Neutrophil (primary cell): ENCODE results near the gene COL6A1.

Experiments used
- H3K27ac ChIP-seq: fragments of 200-600 bp; sonication (generic); 2 replicates; pipeline ENCODE4 v1.5.1; 2016; ENCODE audit warnings: mild to moderate bottlenecking, moderate library complexity
- H3K27me3 ChIP-seq: fragments of 200-600 bp; sonication (generic); 2 replicates; pipeline ENCODE4 v1.6.0; 2016; ENCODE audit warnings: mild to moderate bottlenecking
- H3K36me3 ChIP-seq: fragments of 200-600 bp; sonication (generic); 2 replicates; pipeline ENCODE4 v1.5.1; 2017
- H3K4me1 ChIP-seq, 2 experiments: fragments of 200-600 bp in 1 of 2; sonication (generic) in 1 of 2; 1 replicate in 1 of 2; 2 replicates in 1 of 2; pipeline versions ENCODE4 v1.5.1 to v1.6.1; 2013 to 2016; ENCODE audit warnings: low read depth in 1 of 2, low read length in 1 of 2, mild to moderate bottlenecking in 1 of 2, moderate library complexity in 1 of 2; ENCODE audit not compliant: control insufficient read depth in 1 of 2, insufficient read depth in 1 of 2
- H3K4me3 ChIP-seq, 2 experiments: fragments of 200-600 bp in 1 of 2; sonication (generic) in 1 of 2; 1 replicate in 1 of 2; 2 replicates in 1 of 2; pipeline ENCODE4 v1.5.1; 2013 to 2016; ENCODE audit warnings: low read depth in 1 of 2, low read length in 1 of 2, mild to moderate bottlenecking in 1 of 2, moderate library complexity in 1 of 2
- H3K9me3 ChIP-seq: fragments of 200-600 bp; sonication (generic); 2 replicates; pipeline ENCODE4 v1.5.1; 2016
- CTCF ChIP-seq: fragments of 200-600 bp; sonication (generic); IDR thresholded peaks from 2 replicates; pipeline ENCODE4 v1.5.1; 2016; ENCODE audit warnings: antibody characterized with exemption

Gene COL6A1

GRCh38 chr21:46028573-46029091, 47.1 kb downstream of the COL6A1 start:
- H3K27me3 ChIP-seq, result peaks cover 39% of the 10 kb centered on the region
- H3K36me3 ChIP-seq, result no peaks in the 10 kb centered on the region
- no peaks in the 10 kb centered on the region for H3K9me3 ChIP-seq
- H3K4me3 ChIP-seq, result no peak overlapping the region
- H3K4me1 ChIP-seq, result no peaks in the 10 kb centered on the region
- no peak for TF ChIP-seq CTCF
- no peak overlapping the region for H3K27ac ChIP-seq

- no peaks in the 10 kb centered on the region for H3K4me1 ChIP-seq
- no peak for TF ChIP-seq CTCF
- H3K9me3 ChIP-seq, result no peaks in the 10 kb centered on the region
- no peak overlapping the region for H3K4me3 ChIP-seq
- no peak overlapping the region for H3K27ac ChIP-seq
- no peaks in the 10 kb centered on the region for H3K36me3 ChIP-seq
- H3K27me3 ChIP-seq, result peaks cover 39% of the 10 kb centered on the region
Measured at GRCh38 chr21:46029186-46029924, 47.8 kb downstream of the COL6A1 start.

- H3K4me3 ChIP-seq, result no peak overlapping the region
- H3K9me3 ChIP-seq, result no peaks in the 10 kb centered on the region
- no peak overlapping the region for H3K27ac ChIP-seq
- no peaks in the 10 kb centered on the region for H3K36me3 ChIP-seq
- peaks cover 25% of the 10 kb centered on the region for H3K27me3 ChIP-seq
- no peak for TF ChIP-seq CTCF
- H3K4me1 ChIP-seq, result no peaks in the 10 kb centered on the region
Measured at GRCh38 chr21:46031484-46031883, 49.9 kb downstream of the COL6A1 start.

- no peaks in the 10 kb centered on the region for H3K36me3 ChIP-seq
- H3K27me3 ChIP-seq, result peaks cover 19% of the 10 kb centered on the region
- no peak overlapping the region for H3K4me3 ChIP-seq
- TF ChIP-seq CTCF, result no peak
- no peak overlapping the region for H3K27ac ChIP-seq
- H3K4me1 ChIP-seq, result no peaks in the 10 kb centered on the region
- no peaks in the 10 kb centered on the region for H3K9me3 ChIP-seq
Measured at GRCh38 chr21:46032100-46032499, 50.5 kb downstream of the COL6A1 start.

GRCh38 chr21:46033410-46034400, 52.1 kb downstream of the COL6A1 start:
- H3K27me3 ChIP-seq, result peaks cover 5% of the 10 kb centered on the region
- H3K36me3 ChIP-seq, result no peaks in the 10 kb centered on the region
- H3K9me3 ChIP-seq, result no peaks in the 10 kb centered on the region
- no peak for TF ChIP-seq CTCF
- no peak overlapping the region for H3K4me3 ChIP-seq
- H3K27ac ChIP-seq, result no peak overlapping the region
- no peaks in the 10 kb centered on the region for H3K4me1 ChIP-seq
